ENCODE measurements around the gene ZIC1.

Gene ZIC1

GRCh38 chr3:147418808-147419701 lies 9.9 kb downstream of the ZIC1 start:
- Mint-ChIP-seq H3K4me3 (no peak overlapping the region), H3K36me3 (peaks cover 14% of the 10 kb centered on the region), H3K9me3 (peaks cover 10% of the 10 kb centered on the region), H3K4me1 (no peaks in the 10 kb centered on the region), H3K27me3 (peaks cover 61% of the 10 kb centered on the region), H3K27ac (no peak overlapping the region)

- Mint-ChIP-seq H3K4me3 (no peak overlapping the region), H3K4me1 (no peaks in the 10 kb centered on the region), H3K27me3 (peaks cover 58% of the 10 kb centered on the region), H3K27ac (no peak overlapping the region), H3K9me3 (peaks cover 10% of the 10 kb centered on the region), H3K36me3 (peaks cover 12% of the 10 kb centered on the region)
These were observed 10.6 kb downstream of the ZIC1 start for GRCh38 chr3:147419781-147420224.

- peaks cover 5% of the 10 kb centered on the region for H3K9me3 Mint-ChIP-seq
- no peaks in the 10 kb centered on the region for H3K4me1 Mint-ChIP-seq
- H3K36me3 Mint-ChIP-seq: peaks cover 10% of the 10 kb centered on the region
- no peak overlapping the region for H3K27ac Mint-ChIP-seq
- H3K4me3 Mint-ChIP-seq: no peak overlapping the region
- H3K27me3 Mint-ChIP-seq: peaks cover 55% of the 10 kb centered on the region
These were observed 11.4 kb downstream of the ZIC1 start for GRCh38 chr3:147420353-147421183.

GRCh38 chr3:147421184-147421912 lies 12.2 kb downstream of the ZIC1 start:
- Mint-ChIP-seq H3K27ac (no peak overlapping the region), H3K36me3 (peaks cover 10% of the 10 kb centered on the region), H3K4me3 (no peak overlapping the region), H3K9me3 (peaks cover 5% of the 10 kb centered on the region), H3K4me1 (no peaks in the 10 kb centered on the region), H3K27me3 (peaks cover 48% of the 10 kb centered on the region)

- Mint-ChIP-seq H3K27me3 (peaks cover 46% of the 10 kb centered on the region), H3K36me3 (peaks cover 10% of the 10 kb centered on the region), H3K9me3 (peaks cover 5% of the 10 kb centered on the region), H3K27ac (no peak overlapping the region), H3K4me3 (no peak overlapping the region), H3K4me1 (no peaks in the 10 kb centered on the region)
These were observed 13.0 kb downstream of the ZIC1 start for GRCh38 chr3:147422196-147422595.

- H3K27ac Mint-ChIP-seq: no peak overlapping the region
- peaks cover 44% of the 10 kb centered on the region for H3K27me3 Mint-ChIP-seq
- peaks cover 10% of the 10 kb centered on the region for H3K36me3 Mint-ChIP-seq
- no peaks in the 10 kb centered on the region for H3K4me1 Mint-ChIP-seq
- H3K4me3 Mint-ChIP-seq: no peak overlapping the region
- peaks cover 3% of the 10 kb centered on the region for H3K9me3 Mint-ChIP-seq
These were observed 13.7 kb downstream of the ZIC1 start for GRCh38 chr3:147422601-147423536.

- Mint-ChIP-seq H3K4me1 (no peaks in the 10 kb centered on the region), H3K4me3 (no peak overlapping the region), H3K27me3 (peaks cover 38% of the 10 kb centered on the region), H3K36me3 (peaks cover 10% of the 10 kb centered on the region), H3K27ac (no peak overlapping the region), H3K9me3 (no peaks in the 10 kb centered on the region)
These were observed 14.3 kb downstream of the ZIC1 start for GRCh38 chr3:147423537-147423797.

- Mint-ChIP-seq H3K4me3 (no peak overlapping the region), H3K27me3 (peaks cover 34% of the 10 kb centered on the region), H3K4me1 (no peaks in the 10 kb centered on the region), H3K36me3 (peaks cover 7% of the 10 kb centered on the region), H3K9me3 (no peaks in the 10 kb centered on the region), H3K27ac (no peak overlapping the region)
These were observed 14.8 kb downstream of the ZIC1 start for GRCh38 chr3:147423798-147424580.

GRCh38 chr3:147424581-147425387 lies 15.6 kb downstream of the ZIC1 start:
- Mint-ChIP-seq H3K4me3 (no peak overlapping the region), H3K9me3 (no peaks in the 10 kb centered on the region), H3K27me3 (peaks cover 30% of the 10 kb centered on the region), H3K36me3 (peaks cover 5% of the 10 kb centered on the region), H3K27ac (no peak overlapping the region), H3K4me1 (no peaks in the 10 kb centered on the region)

GRCh38 chr3:147425388-147425850 lies 16.3 kb downstream of the ZIC1 start:
- Mint-ChIP-seq H3K36me3 (peaks cover 5% of the 10 kb centered on the region), H3K9me3 (no peaks in the 10 kb centered on the region), H3K27ac (no peak overlapping the region), H3K27me3 (peaks cover 25% of the 10 kb centered on the region), H3K4me1 (no peaks in the 10 kb centered on the region), H3K4me3 (no peak overlapping the region)

GRCh38 chr3:147426931-147427330 lies 17.8 kb downstream of the ZIC1 start:
- peaks cover 5% of the 10 kb centered on the region for H3K36me3 Mint-ChIP-seq
- H3K27me3 Mint-ChIP-seq: peaks cover 22% of the 10 kb centered on the region
- no peaks in the 10 kb centered on the region for H3K9me3 Mint-ChIP-seq
- no peaks in the 10 kb centered on the region for H3K4me1 Mint-ChIP-seq
- H3K4me3 Mint-ChIP-seq: no peak overlapping the region
- no peak overlapping the region for H3K27ac Mint-ChIP-seq

- Mint-ChIP-seq H3K27ac (no peak overlapping the region), H3K4me1 (no peaks in the 10 kb centered on the region), H3K4me3 (no peak overlapping the region), H3K27me3 (peaks cover 14% of the 10 kb centered on the region), H3K9me3 (no peaks in the 10 kb centered on the region), H3K36me3 (peaks cover 2% of the 10 kb centered on the region)
These were observed 18.6 kb downstream of the ZIC1 start for GRCh38 chr3:147427746-147428145.

GRCh38 chr3:147428326-147428725 lies 19.2 kb downstream of the ZIC1 start:
- no peak overlapping the region for H3K27ac Mint-ChIP-seq
- peaks cover 12% of the 10 kb centered on the region for H3K27me3 Mint-ChIP-seq
- peaks cover 2% of the 10 kb centered on the region for H3K36me3 Mint-ChIP-seq
- no peaks in the 10 kb centered on the region for H3K4me1 Mint-ChIP-seq
- H3K4me3 Mint-ChIP-seq: no peak overlapping the region
- H3K9me3 Mint-ChIP-seq: no peaks in the 10 kb centered on the region
